ENCODE measurements around the gene TBC1D7. TPM values are rescaled to one million over a fixed set of nuclear protein-coding genes. Genes with fewer than 3 reads are reported as not detected.

The TBC1D7 gene
- total RNA-seq (10 to 100 TPM; 21.7 to 42.6 (median 28.6) TPM), polyA plus RNA-seq (10 to 100 TPM; 17.3 to 19.3 TPM)
- long read RNA-seq, donor 1, transcript TBC1D7-202 (8 exons, 1,116 nt): major isoform, 6 of 421 reads
- long read RNA-seq, donor 1, partial matches to known transcripts: 0 of 421 reads
- long read RNA-seq, donor 1, other reads (novel, unspliced or antisense): 411 of 421 reads
- long read RNA-seq, donor 2, transcript TBC1D7-202 (8 exons, 1,116 nt): major isoform, 12 of 612 reads
- long read RNA-seq, donor 2, transcript TBC1D7-204 (8 exons, 1,276 nt): minor isoform, 8 of 612 reads
- long read RNA-seq, donor 2, partial matches to known transcripts: 5 of 612 reads
- long read RNA-seq, donor 2, other reads (novel, unspliced or antisense): 585 of 612 reads
- long read RNA-seq, donor 3, transcript TBC1D7-202 (8 exons, 1,116 nt): major isoform, 12 of 3,525 reads
- long read RNA-seq, donor 3, transcript TBC1D7-204 (8 exons, 1,276 nt): minor isoform, 11 of 3,525 reads
- long read RNA-seq, donor 3, partial matches to known transcripts: 22 of 3,525 reads
- long read RNA-seq, donor 3, other reads (novel, unspliced or antisense): 3,478 of 3,525 reads

- peaks cover 0 to 45% (median 21%) of the 10 kb centered on the region in 9 donors for H3K4me1 ChIP-seq
- peaks cover 0 to 34% (median 18%) of the 10 kb centered on the region in 9 donors for H3K36me3 ChIP-seq
- 0 to 1% methylated on average over 63 of the region's 63 CpGs for WGBS, 2 donors
- no peaks in the 10 kb centered on the region for H3K27me3 ChIP-seq
- peak within 1 kb of the TSS; percentile 71 to 98 (median 95) for H3K27ac ChIP-seq
- ATAC-seq (peak; percentile 93 to 98 (median 96)), DNase-seq (peak; percentile 91 to 95)
- TF ChIP-seq CTCF (IDR thresholded peaks at IDR 0.05): peak in 2 of 9 donors; percentile 15 to 17
- peak within 1 kb of the TSS; percentile 75 to 95 (median 82) for H3K4me3 ChIP-seq
- intact Hi-C loops (cut with DNase I): loop anchor here in 2 of 10 donors (5.0 kb wide), 2 partner anchors 371 to 416 kb away; no protein-coding TSS in a partner anchor
- H3K9me3 ChIP-seq: no peaks in the 10 kb centered on the region
Observed at GRCh38 chr6:13328076-13328874, at the start of gene TBC1D7. Gene TBC1D7, minus strand, starts transcription at chr6:13328537. Its CDS starts 1,639 bp downstream, at chr6:13326898.

- no peak for DNase-seq
- 96 to 100% methylated on average over 2 of the region's 2 CpGs for WGBS, 2 donors
- intact Hi-C loops (cut with DNase I): no loop called here
Observed at GRCh38 chr6:13377054-13377758, 48.9 kb upstream of the TBC1D7 start.

GRCh38 chr6:13375360-13375878, 47.1 kb upstream of the TBC1D7 start:
- Histone ChIP-seq H3K36me3 (peaks cover 0 to 9% (median 0%) of the 10 kb centered on the region in 9 donors), H3K4me3 (no peak overlapping the region), H3K4me1 (peaks cover 11 to 62% (median 33%) of the 10 kb centered on the region in 9 donors), H3K9me3 (peaks cover 0 to 5% (median 0%) of the 10 kb centered on the region in 11 donors), H3K27me3 (no peaks in the 10 kb centered on the region), H3K27ac (no peak overlapping the region)
- 87 to 91% methylated on average over 9 of the region's 9 CpGs for WGBS, 2 donors
- no peak for TF ChIP-seq CTCF (IDR thresholded peaks at IDR 0.05)
- intact Hi-C loops (cut with DNase I): no loop called here
- DNase-seq: no peak
- no peak for ATAC-seq

More at GRCh38 chr6:13377054-13377758, 48.9 kb upstream of the TBC1D7 start:
- no peak for TF ChIP-seq CTCF (IDR thresholded peaks at IDR 0.05)
- Histone ChIP-seq H3K9me3 (peaks cover 0 to 5% (median 0%) of the 10 kb centered on the region in 11 donors), H3K4me3 (no peak overlapping the region), H3K4me1 (peaks cover 6 to 62% (median 28%) of the 10 kb centered on the region in 9 donors), H3K36me3 (peaks cover 0 to 9% (median 0%) of the 10 kb centered on the region in 9 donors), H3K27ac (no peak overlapping the region), H3K27me3 (no peaks in the 10 kb centered on the region)
- no peak for ATAC-seq
